WI38 (cell line): ENCODE measurements around the gene LRMDA.

Source experiments
- H3K4me3 ChIP-seq: 2 replicates; pipeline ENCODE4 v1.5.1; 2011; ENCODE audit warnings: low read depth, mild to moderate bottlenecking, control low read depth, low read length
- TF ChIP-seq, protein P1 (sequence below): IDR thresholded peaks from 2 replicates; pipeline ENCODE4 v1.5.1; 2012; ENCODE audit warnings: low read depth, mild to moderate bottlenecking, control low read depth, low read length

The LRMDA gene

DNA sequence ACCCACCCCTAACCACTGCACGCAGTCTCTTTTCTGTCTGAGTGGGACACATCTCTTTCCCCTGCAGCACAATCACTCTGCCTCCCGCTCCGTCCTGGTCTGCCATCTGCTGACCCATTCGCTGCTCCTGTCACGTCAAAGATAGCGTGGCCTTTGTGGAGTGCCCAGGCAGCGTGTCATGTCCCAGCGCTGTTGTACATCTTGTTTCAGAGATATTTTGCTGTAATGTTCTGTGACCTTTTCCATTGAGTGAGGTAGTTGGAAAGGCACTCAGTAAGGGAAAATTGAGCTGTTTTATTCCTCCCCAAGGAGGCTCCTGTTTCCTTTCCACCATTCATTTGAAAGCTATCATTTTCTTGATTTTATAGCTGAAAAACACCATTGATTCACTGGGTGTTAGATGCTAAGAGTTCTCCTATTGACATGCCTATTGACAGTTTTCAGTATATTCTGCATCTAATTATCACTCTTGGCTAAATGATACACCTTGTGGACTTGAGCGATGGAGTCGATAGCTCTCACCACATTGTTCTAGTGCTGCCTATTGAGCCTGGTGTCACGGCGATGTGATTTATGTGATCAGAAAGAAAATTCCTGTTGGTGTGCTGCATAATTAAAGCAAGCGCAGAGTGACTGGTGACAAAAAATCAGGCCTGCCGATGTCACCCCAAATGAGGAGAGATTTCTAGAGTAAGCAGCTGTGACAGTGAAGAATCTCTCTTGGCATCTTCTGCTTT, 372.6 kb downstream of the LRMDA start:
- TF ChIP-seq, protein P1, sequence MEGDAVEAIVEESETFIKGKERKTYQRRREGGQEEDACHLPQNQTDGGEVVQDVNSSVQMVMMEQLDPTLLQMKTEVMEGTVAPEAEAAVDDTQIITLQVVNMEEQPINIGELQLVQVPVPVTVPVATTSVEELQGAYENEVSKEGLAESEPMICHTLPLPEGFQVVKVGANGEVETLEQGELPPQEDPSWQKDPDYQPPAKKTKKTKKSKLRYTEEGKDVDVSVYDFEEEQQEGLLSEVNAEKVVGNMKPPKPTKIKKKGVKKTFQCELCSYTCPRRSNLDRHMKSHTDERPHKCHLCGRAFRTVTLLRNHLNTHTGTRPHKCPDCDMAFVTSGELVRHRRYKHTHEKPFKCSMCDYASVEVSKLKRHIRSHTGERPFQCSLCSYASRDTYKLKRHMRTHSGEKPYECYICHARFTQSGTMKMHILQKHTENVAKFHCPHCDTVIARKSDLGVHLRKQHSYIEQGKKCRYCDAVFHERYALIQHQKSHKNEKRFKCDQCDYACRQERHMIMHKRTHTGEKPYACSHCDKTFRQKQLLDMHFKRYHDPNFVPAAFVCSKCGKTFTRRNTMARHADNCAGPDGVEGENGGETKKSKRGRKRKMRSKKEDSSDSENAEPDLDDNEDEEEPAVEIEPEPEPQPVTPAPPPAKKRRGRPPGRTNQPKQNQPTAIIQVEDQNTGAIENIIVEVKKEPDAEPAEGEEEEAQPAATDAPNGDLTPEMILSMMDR: no peak
- no peak overlapping the region for H3K4me3 ChIP-seq

DNA sequence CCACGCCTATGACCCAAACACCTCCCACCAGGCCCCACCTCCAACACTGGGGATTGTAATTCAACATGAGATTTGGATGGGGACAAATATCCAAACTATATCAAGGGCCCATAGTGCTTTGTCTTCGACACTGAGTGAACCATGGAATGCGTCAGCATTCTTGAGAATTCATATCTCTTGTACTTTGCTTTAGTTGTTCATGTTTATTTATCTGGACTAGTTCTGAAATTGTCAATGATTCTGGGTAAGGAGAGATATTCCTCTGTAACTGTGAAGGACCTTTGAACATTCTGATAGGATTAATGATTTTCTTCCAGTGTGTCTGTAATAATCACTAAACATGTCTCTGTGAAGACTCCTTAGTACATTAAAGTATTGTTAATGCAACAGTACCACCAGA, 374.8 kb downstream of the LRMDA start:
- H3K4me3 ChIP-seq: no peak overlapping the region
- TF ChIP-seq, protein P1: no peak

DNA sequence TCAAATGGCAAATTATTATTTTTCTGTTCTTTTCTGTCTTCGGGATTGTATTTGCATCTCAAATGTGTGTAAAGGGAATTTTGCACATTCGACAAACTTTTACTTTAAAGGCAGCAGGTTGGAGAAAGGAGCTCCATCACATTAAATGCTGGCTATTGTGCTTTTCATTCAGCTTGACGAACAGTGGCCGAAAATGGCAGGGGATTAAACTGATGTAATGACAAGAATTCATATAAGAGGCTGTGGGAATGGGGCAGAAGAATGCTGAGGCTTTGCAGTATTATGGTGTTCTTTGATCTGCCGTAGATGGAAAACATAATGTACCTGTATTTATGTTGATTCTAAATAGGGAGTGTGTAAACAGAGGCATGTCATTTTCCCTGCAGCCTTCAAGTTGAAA, 376.0 kb downstream of the LRMDA start:
- TF ChIP-seq, protein P1: no peak
- H3K4me3 ChIP-seq: no peak overlapping the region

DNA sequence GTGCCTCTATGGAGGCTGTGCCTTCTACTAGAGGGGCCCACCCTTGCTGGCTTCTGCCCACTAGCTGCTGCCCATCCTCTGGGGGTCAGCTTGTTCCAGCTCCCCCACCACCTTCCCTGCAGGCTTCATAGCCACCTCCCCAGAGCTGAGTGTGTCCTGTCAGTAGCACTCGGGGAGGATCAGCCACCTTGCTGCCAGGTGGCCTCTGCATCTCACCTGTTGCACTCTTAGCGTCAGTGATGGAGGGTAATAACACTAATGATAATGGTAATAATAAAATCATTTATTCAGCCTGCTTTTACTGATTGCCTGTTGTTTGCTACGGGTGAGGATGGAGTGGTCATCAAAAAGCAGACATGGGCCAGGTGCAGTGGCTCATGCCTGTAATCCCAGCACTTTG, 377.6 kb downstream of the LRMDA start:
- H3K4me3 ChIP-seq: no peak overlapping the region
- TF ChIP-seq, protein P1: no peak

DNA sequence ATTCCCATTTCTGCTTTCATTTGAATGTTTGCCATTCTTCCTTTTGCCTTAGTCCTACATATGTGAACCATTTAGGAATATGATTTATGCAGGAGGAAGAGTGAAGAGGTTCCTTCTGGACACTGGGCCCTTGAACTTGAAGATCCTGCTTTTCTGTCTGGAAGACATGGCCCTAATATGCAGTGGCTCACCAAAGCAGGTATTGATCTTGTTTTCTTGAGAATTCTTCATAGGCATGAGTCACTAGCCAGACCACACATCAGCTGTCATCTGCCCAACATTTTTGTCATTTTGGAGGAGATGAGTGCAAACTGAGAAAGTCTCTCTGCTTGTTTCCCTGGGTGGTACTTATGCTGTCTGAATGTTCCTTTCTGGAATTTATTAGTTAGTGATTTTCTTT, 382.6 kb downstream of the LRMDA start:
- H3K4me3 ChIP-seq: no peak overlapping the region
- TF ChIP-seq, protein P1: no peak

DNA sequence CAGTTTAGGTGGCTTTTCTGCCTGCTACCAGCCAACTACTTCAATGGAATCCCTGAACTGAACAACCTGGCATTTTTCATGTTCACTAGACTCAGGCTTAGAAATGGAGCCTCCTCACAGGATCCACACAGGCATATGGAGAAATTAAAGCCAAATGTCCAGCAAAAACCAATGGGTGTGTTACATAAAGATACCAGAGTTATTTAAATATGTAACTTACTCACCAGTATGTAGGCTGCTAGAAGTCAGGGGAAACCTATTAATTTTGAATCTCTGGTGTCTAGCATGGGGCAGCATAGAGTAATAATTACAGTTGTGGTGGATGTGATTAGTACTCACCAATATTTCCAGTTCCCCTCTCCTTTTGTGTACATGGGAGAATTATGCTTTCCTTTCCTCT, 383.6 kb downstream of the LRMDA start:
- H3K4me3 ChIP-seq: no peak overlapping the region
- TF ChIP-seq, protein P1: no peak

DNA sequence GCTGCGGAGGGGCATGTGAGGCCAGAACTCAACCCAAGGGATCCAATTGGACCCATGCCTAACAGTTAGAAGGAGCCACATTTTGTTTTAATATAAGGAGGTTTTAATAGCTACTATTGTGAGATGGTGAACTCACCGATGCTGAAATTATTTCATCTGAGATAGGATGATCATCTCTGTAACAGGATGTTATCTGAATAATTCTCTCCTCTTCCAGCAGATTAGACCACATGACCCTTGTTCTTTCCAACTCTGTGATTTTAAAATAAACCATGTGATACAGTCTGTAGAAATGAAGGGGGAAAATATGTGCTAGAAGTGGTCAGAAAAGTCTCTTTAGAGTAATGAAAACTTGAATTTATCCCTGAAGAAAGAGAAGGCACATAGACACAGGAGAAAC, 385.8 kb downstream of the LRMDA start:
- TF ChIP-seq, protein P1: no peak

More for the DNA sequence above, 385.8 kb downstream of the LRMDA start:
- H3K4me3 ChIP-seq: no peak overlapping the region
